ENCODE data around the gene TMEM252.

TMEM252 gene

GRCh38 chr9:68497629-68498028 lies 43.1 kb downstream of the TMEM252 start:
- no peak for FAIRE-seq

- no peak for FAIRE-seq
Observed at GRCh38 chr9:68496356-68496755, 44.3 kb downstream of the TMEM252 start.

GRCh38 chr9:68495247-68495646 lies 45.4 kb downstream of the TMEM252 start:
- FAIRE-seq: no peak

- no peak for FAIRE-seq
Observed at GRCh38 chr9:68493958-68494577, 46.6 kb downstream of the TMEM252 start.

- FAIRE-seq: no peak
Observed at GRCh38 chr9:68493541-68493940, 47.1 kb downstream of the TMEM252 start.

- FAIRE-seq: no peak
Observed at GRCh38 chr9:68492806-68493205, 47.9 kb downstream of the TMEM252 start.

- no peak for FAIRE-seq
Observed at GRCh38 chr9:68489646-68490045, 51.0 kb downstream of the TMEM252 start.

GRCh38 chr9:68488126-68488525 lies 52.6 kb downstream of the TMEM252 start:
- FAIRE-seq: no peak
